H9 (cell line): ENCODE results near the gene PPP2R3B. TPM values are rescaled to one million over a fixed set of nuclear protein-coding genes. Genes with fewer than 3 reads are reported as not detected.

ENCODE experiments used
- DNase-seq: peaks from one replicate; pipeline ENCODE4 v3.0.0-alpha.2; 2017
- H2AFZ ChIP-seq: one replicate; pipeline ENCODE4 v1.6.1; 2013; ENCODE audit warnings: mild to moderate bottlenecking, low read length, control low read depth, moderate library complexity
- H2AK5ac ChIP-seq: 2 replicates; pipeline ENCODE4 v1.6.1; 2013; ENCODE audit warnings: low read length, control low read depth, mixed read lengths; ENCODE audit not compliant: insufficient read length
- H2BK120ac ChIP-seq: one replicate; pipeline ENCODE4 v1.6.1; 2013; ENCODE audit warnings: low read depth, mild to moderate bottlenecking, low read length, control low read depth, inconsistent platforms; ENCODE audit not compliant: poor library complexity, severe bottlenecking
- H2BK12ac ChIP-seq: 2 replicates; pipeline ENCODE4 v1.6.1; 2013; ENCODE audit warnings: low read length, control low read depth, mixed read lengths, low read depth; ENCODE audit not compliant: insufficient read length
- H2BK15ac ChIP-seq: 2 replicates; pipeline ENCODE4 v1.6.1; 2013; ENCODE audit warnings: low read depth, low read length, control low read depth
- H2BK20ac ChIP-seq: one replicate; pipeline ENCODE4 v1.6.1; 2013; ENCODE audit warnings: low read depth, mild to moderate bottlenecking, low read length, control low read depth, inconsistent platforms; ENCODE audit not compliant: poor library complexity, severe bottlenecking
- H2BK5ac ChIP-seq: 2 replicates; pipeline ENCODE4 v1.6.1; 2013; ENCODE audit warnings: low read length, control low read depth, mixed read lengths; ENCODE audit not compliant: insufficient read length
- H3K14ac ChIP-seq: 2 replicates; pipeline ENCODE4 v1.6.1; 2013; ENCODE audit warnings: low read length, control low read depth; ENCODE audit not compliant: insufficient read depth
- H3K18ac ChIP-seq: 2 replicates; pipeline ENCODE4 v1.6.1; 2013; ENCODE audit warnings: low read depth, mild to moderate bottlenecking, mixed read lengths, low read length, control low read depth; ENCODE audit not compliant: insufficient read length
- H3K23ac ChIP-seq: 2 replicates; pipeline ENCODE4 v1.6.1; 2013; ENCODE audit warnings: low read length, control low read depth, mixed read lengths, low read depth; ENCODE audit not compliant: insufficient read length
- H3K23me2 ChIP-seq: 2 replicates; pipeline ENCODE4 v1.6.1; 2013; ENCODE audit warnings: low read depth, mild to moderate bottlenecking, mixed read lengths, low read length, control low read depth; ENCODE audit not compliant: insufficient read length, poor library complexity, severe bottlenecking
- H3K27ac ChIP-seq: 2 replicates; pipeline ENCODE4 v1.5.1; 2013; ENCODE audit warnings: low read length, control low read depth, mixed read lengths, low read depth; ENCODE audit not compliant: insufficient read length
- H3K27me3 ChIP-seq: 2 replicates; pipeline ENCODE4 v1.6.1; 2013; ENCODE audit warnings: low read length, control low read depth, inconsistent platforms; ENCODE audit not compliant: insufficient read depth
- H3K4ac ChIP-seq: 2 replicates; pipeline ENCODE4 v1.6.1; 2013; ENCODE audit warnings: low read depth, mild to moderate bottlenecking, control low read depth, inconsistent platforms, low read length, moderate library complexity
- H3K4me1 ChIP-seq: 2 replicates; pipeline ENCODE4 v1.6.1; 2013; ENCODE audit warnings: low read length, control low read depth, inconsistent platforms; ENCODE audit not compliant: insufficient read depth
- H3K4me2 ChIP-seq: 2 replicates; pipeline ENCODE4 v1.6.1; 2013; ENCODE audit warnings: low read length, control low read depth, mixed read lengths; ENCODE audit not compliant: insufficient read length, insufficient read depth
- H3K56ac ChIP-seq: 2 replicates; pipeline ENCODE4 v1.6.1; 2013; ENCODE audit warnings: low read depth, mild to moderate bottlenecking, mixed read lengths, low read length, control low read depth; ENCODE audit not compliant: insufficient read length
- H3K79me1 ChIP-seq: 2 replicates; pipeline ENCODE4 v1.6.1; 2013; ENCODE audit warnings: low read depth, mild to moderate bottlenecking, moderate library complexity, low read length, control low read depth, inconsistent platforms; ENCODE audit not compliant: insufficient read depth, poor library complexity, severe bottlenecking
- H3K79me2 ChIP-seq: 2 replicates; pipeline ENCODE4 v1.6.1; 2013; ENCODE audit warnings: low read length, control low read depth, inconsistent platforms; ENCODE audit not compliant: insufficient read depth
- H3K9ac ChIP-seq: 2 replicates; pipeline ENCODE4 v1.6.1; 2013; ENCODE audit warnings: low read length, control low read depth, mixed read lengths; ENCODE audit not compliant: insufficient read length; ENCODE audit errors: extremely low read depth
- H3K9me3 ChIP-seq: one replicate; pipeline ENCODE4 v1.6.1; 2013; ENCODE audit warnings: low read depth, low read length, inconsistent platforms; ENCODE audit not compliant: control insufficient read depth
- H3T11ph ChIP-seq: one replicate; pipeline ENCODE4 v1.6.1; 2013; ENCODE audit warnings: mild to moderate bottlenecking, low read length, control low read depth, inconsistent platforms
- H4K20me1 ChIP-seq: one replicate; pipeline ENCODE4 v1.6.1; 2013; ENCODE audit not compliant: control insufficient read depth, insufficient read length, insufficient read depth
- H4K5ac ChIP-seq: 2 replicates; pipeline ENCODE4 v1.6.1; 2013; ENCODE audit warnings: low read depth, mild to moderate bottlenecking, mixed read lengths, low read length, control low read depth; ENCODE audit not compliant: insufficient read length
- H4K8ac ChIP-seq: replicated peaks from 2 replicates; pipeline ENCODE4 v1.6.1; 2013; ENCODE audit warnings: low read length, control low read depth, mixed read lengths, low read depth; ENCODE audit not compliant: insufficient read length
- H4K91ac ChIP-seq: 2 replicates; pipeline ENCODE4 v1.6.1; 2013; ENCODE audit warnings: low read depth, mild to moderate bottlenecking, moderate library complexity, mixed read lengths, low read length, control low read depth; ENCODE audit not compliant: insufficient read length
- H3K27ac Mint-ChIP-seq, 3 experiments: 2 replicates in 2 of 3; 3 replicates in 1 of 3; pipeline ENCODE4 v1.8.0; 2020 to 2021; ENCODE audit warnings: mixed read lengths in 3 of 3, mild to moderate bottlenecking in 1 of 3, moderate library complexity in 1 of 3
- H3K27me3 Mint-ChIP-seq: 2 replicates; pipeline ENCODE4 v1.8.0; 2021; ENCODE audit warnings: low read depth, mild to moderate bottlenecking, moderate library complexity, mixed read lengths
- H3K36me3 Mint-ChIP-seq, 3 experiments: 2 replicates in 2 of 3; 3 replicates in 1 of 3; pipeline ENCODE4 v1.8.0; 2020 to 2021; ENCODE audit warnings: low read depth in 3 of 3, mixed read lengths in 3 of 3; ENCODE audit not compliant: insufficient read depth in 1 of 3
- H3K4me1 Mint-ChIP-seq, 2 experiments: 2 replicates each; pipeline ENCODE4 v1.8.0; 2020; ENCODE audit warnings: mixed read lengths in 2 of 2
- H3K4me3 Mint-ChIP-seq, 2 experiments: 2 replicates in 1 of 2; 3 replicates in 1 of 2; pipeline ENCODE4 v1.8.0; 2020 to 2021; ENCODE audit warnings: mild to moderate bottlenecking in 2 of 2, mixed read lengths in 2 of 2, moderate library complexity in 1 of 2
- H3K9me3 Mint-ChIP-seq, 2 experiments: 2 replicates in 1 of 2; 3 replicates in 1 of 2; pipeline ENCODE4 v1.8.0; 2020; ENCODE audit warnings: mild to moderate bottlenecking in 2 of 2, mixed read lengths in 2 of 2, moderate library complexity in 1 of 2
- WGBS: extraction: QIAGEN DNeasy Blood & Tissue Kit; methylation state at CpG from one replicate; pipeline ENCODE4 v1.1.7; 2013; ENCODE audit warnings: missing lambda C conversion rate, low lambda C conversion rate, mixed read lengths; ENCODE audit not compliant: insufficient read length; ENCODE audit errors: extremely low coverage; 5-methylcytosine and 5-hydroxymethylcytosine counted together
- total RNA-seq: library from RNA; stranded (reverse); gene quantifications from 2 replicates; pipeline ENCODE4 v1.2.1, GENCODE V29; 2021
- TF ChIP-seq, protein P1 (sequence below): fragments of 200-600 bp; sonication (generic); conservative IDR thresholded peaks from 3 replicates; pipeline ENCODE4 v1.8.0; 2021; ENCODE audit warnings: antibody characterized with exemption, mild to moderate bottlenecking

Gene PPP2R3B
- total RNA-seq, 1 experiment from 2014 or later: 72.1 TPM

DNA sequence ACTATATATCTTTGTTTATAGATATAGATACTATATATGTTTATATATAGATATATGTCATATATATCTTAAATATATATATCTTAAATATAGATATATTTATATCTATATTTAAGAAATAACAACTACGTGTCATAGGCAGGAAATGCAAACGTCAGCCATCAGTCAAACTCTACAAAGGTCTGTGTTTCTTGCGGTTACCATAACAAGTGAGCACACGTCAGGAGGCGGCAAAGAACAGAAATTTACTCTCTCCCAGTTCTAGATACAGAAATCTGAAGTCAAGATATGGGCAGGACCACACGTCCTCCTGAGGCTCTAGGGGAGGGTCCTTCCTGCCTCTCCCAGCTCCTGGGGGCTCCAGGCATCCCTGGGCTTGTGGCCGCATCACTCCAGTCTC, 99.0 kb downstream of the PPP2R3B start:
- H3K4me1 ChIP-seq: peaks cover 3% of the 10 kb centered on the region; the same call in 1 of the 2 replicates
- H3K36me3 Mint-ChIP-seq: peaks cover 71 to 82% (median 82%) of the 10 kb centered on the region in 3 experiments
- H3K9ac ChIP-seq: no peak overlapping the region
- no peak overlapping the region for H3K14ac ChIP-seq
- no peak overlapping the region for H3T11ph ChIP-seq
- no CpG with 5 or more reads among the region's 7 CpGs for WGBS
- no peak overlapping the region for H3K23ac ChIP-seq
- H4K91ac ChIP-seq: no peak overlapping the region
- TF ChIP-seq, protein P1, sequence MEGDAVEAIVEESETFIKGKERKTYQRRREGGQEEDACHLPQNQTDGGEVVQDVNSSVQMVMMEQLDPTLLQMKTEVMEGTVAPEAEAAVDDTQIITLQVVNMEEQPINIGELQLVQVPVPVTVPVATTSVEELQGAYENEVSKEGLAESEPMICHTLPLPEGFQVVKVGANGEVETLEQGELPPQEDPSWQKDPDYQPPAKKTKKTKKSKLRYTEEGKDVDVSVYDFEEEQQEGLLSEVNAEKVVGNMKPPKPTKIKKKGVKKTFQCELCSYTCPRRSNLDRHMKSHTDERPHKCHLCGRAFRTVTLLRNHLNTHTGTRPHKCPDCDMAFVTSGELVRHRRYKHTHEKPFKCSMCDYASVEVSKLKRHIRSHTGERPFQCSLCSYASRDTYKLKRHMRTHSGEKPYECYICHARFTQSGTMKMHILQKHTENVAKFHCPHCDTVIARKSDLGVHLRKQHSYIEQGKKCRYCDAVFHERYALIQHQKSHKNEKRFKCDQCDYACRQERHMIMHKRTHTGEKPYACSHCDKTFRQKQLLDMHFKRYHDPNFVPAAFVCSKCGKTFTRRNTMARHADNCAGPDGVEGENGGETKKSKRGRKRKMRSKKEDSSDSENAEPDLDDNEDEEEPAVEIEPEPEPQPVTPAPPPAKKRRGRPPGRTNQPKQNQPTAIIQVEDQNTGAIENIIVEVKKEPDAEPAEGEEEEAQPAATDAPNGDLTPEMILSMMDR: no peak
- H3K4ac ChIP-seq: no peak overlapping the region
- DNase-seq: no peak
- H2BK120ac ChIP-seq: no peak overlapping the region
- no peak overlapping the region for H3K4me2 ChIP-seq
- H2BK20ac ChIP-seq: no peak overlapping the region
- no peak overlapping the region for H3K27ac Mint-ChIP-seq
- H4K20me1 ChIP-seq: peaks cover 3% of the 10 kb centered on the region
- no peaks in the 10 kb centered on the region; the same call in 1 of the 2 replicates for H3K27me3 ChIP-seq
- H2AFZ ChIP-seq: no peak overlapping the region
- no peak overlapping the region for H3K56ac ChIP-seq
- H2AK5ac ChIP-seq: no peak overlapping the region
- peaks cover 2 to 21% of the 10 kb centered on the region in 2 experiments for H3K4me1 Mint-ChIP-seq
- peaks cover 6% of the 10 kb centered on the region for H3K79me1 ChIP-seq
- H2BK15ac ChIP-seq: no peak overlapping the region
- H4K5ac ChIP-seq: no peak overlapping the region
- no peak overlapping the region for H3K18ac ChIP-seq
- no peak overlapping the region for H3K4me3 Mint-ChIP-seq
- H4K8ac ChIP-seq: no peak overlapping the region
- H3K23me2 ChIP-seq: no peaks in the 10 kb centered on the region
- H3K79me2 ChIP-seq: peaks cover 10% of the 10 kb centered on the region
- no peak overlapping the region for H2BK12ac ChIP-seq
- peaks cover 5% of the 10 kb centered on the region for H3K9me3 ChIP-seq
- H2BK5ac ChIP-seq: no peak overlapping the region
- H3K27me3 Mint-ChIP-seq: no peaks in the 10 kb centered on the region
- no peak overlapping the region for H3K27ac ChIP-seq
- H3K9me3 Mint-ChIP-seq: no peaks in the 10 kb centered on the region; a peak in 1 of 5 replicates
